Brain microvascular endothelial cell (primary cell): Measurements from ENCODE around the gene CBX1.

Experiments used
- DNase-seq: peaks from one replicate; pipeline ENCODE4 v3.0.0-alpha.2; 2020
- H3K27ac ChIP-seq: fragments of 250-450 bp; sonication (Bioruptor Pico); 2 replicates; pipeline ENCODE4 v1.5.1; 2020; ENCODE audit warnings: mild to moderate bottlenecking, moderate library complexity
- H3K27me3 ChIP-seq: fragments of 250-450 bp; sonication (Bioruptor Pico); replicated peaks from 2 replicates; pipeline ENCODE4 v1.5.1; 2020; ENCODE audit warnings: mild to moderate bottlenecking
- H3K36me3 ChIP-seq: fragments of 250-450 bp; sonication (Bioruptor Pico); replicated peaks from 2 replicates; pipeline ENCODE4 v1.5.1; 2020; ENCODE audit warnings: mild to moderate bottlenecking
- H3K4me3 ChIP-seq: 2 replicates; pipeline ENCODE4 v1.5.1; 2011; ENCODE audit warnings: low read depth, mild to moderate bottlenecking, control low read depth, low read length, moderate library complexity
- in situ Hi-C: cut with HindIII; loops from 2 replicates; pipeline ENCODE4 v1.10.0; 2017; ENCODE audit warnings: low sequenced_read_pairs, low pct_ligation_motif_present
- TF ChIP-seq, protein P1 (sequence below): IDR thresholded peaks from 2 replicates; pipeline ENCODE4 v1.5.1; 2011; ENCODE audit warnings: low read depth, mild to moderate bottlenecking, moderate library complexity, low read length, control low read depth, inconsistent platforms; ENCODE audit errors: missing control alignments

The CBX1 gene

DNA sequence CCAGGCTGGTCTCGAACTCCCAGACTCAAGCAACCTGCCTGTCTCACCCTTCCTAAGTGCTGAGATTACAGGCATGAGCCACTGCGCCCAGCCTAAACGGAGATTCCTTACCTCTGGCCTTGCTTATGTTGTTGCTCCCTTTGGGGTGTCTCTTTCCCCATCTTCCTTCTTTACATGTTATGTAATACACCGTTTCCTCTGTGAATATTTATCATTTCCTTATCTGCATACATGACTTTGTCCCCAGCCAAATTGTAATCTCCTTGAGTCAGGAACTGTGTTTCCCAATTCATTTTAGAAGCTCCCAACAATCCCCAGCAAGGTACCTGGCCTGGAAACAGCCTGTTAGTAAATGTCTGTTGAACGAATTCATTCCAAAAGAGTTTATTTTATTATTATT is 79.3 kb downstream of the CBX1 start:
- no peak for DNase-seq
- H3K27me3 ChIP-seq = peaks cover 2% of the 10 kb centered on the region
- no peaks in the 10 kb centered on the region for H3K36me3 ChIP-seq
- TF ChIP-seq, protein P1, sequence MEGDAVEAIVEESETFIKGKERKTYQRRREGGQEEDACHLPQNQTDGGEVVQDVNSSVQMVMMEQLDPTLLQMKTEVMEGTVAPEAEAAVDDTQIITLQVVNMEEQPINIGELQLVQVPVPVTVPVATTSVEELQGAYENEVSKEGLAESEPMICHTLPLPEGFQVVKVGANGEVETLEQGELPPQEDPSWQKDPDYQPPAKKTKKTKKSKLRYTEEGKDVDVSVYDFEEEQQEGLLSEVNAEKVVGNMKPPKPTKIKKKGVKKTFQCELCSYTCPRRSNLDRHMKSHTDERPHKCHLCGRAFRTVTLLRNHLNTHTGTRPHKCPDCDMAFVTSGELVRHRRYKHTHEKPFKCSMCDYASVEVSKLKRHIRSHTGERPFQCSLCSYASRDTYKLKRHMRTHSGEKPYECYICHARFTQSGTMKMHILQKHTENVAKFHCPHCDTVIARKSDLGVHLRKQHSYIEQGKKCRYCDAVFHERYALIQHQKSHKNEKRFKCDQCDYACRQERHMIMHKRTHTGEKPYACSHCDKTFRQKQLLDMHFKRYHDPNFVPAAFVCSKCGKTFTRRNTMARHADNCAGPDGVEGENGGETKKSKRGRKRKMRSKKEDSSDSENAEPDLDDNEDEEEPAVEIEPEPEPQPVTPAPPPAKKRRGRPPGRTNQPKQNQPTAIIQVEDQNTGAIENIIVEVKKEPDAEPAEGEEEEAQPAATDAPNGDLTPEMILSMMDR = no peak
- H3K4me3 ChIP-seq = no peak overlapping the region
- in situ Hi-C loops = no loop called here
- no peak overlapping the region for H3K27ac ChIP-seq
